Islet of Langerhans (tissue), 1 donor: ENCODE measurements around the gene RTL1.

Source experiments
- FAIRE-seq: peaks from one replicate; lab custom pipeline; 2011; peaks lifted over from hg19 to GRCh38; lab: Jason Lieb, UNC

RTL1 gene

GRCh38 chr14:100898935-100899883 lies 4.3 kb downstream of the RTL1 start:
- FAIRE-seq = no peak

GRCh38 chr14:100898465-100898864 lies 5.1 kb downstream of the RTL1 start:
- FAIRE-seq = no peak

- no peak for FAIRE-seq
Observed at GRCh38 chr14:100896369-100897060, 7.0 kb downstream of the RTL1 start.

GRCh38 chr14:100895411-100895810 lies 8.1 kb downstream of the RTL1 start:
- no peak for FAIRE-seq

- no peak for FAIRE-seq
Observed at GRCh38 chr14:100894416-100894815, 9.1 kb downstream of the RTL1 start.

GRCh38 chr14:100893760-100894159 lies 9.8 kb downstream of the RTL1 start:
- FAIRE-seq = no peak

GRCh38 chr14:100893228-100893601 lies 10.3 kb downstream of the RTL1 start:
- no peak for FAIRE-seq

GRCh38 chr14:100892496-100893227 lies 10.9 kb downstream of the RTL1 start:
- no peak for FAIRE-seq

- no peak for FAIRE-seq
Observed at GRCh38 chr14:100891501-100892445, 11.7 kb downstream of the RTL1 start.

GRCh38 chr14:100891051-100891450 lies 12.5 kb downstream of the RTL1 start:
- no peak for FAIRE-seq

GRCh38 chr14:100890061-100890850 lies 13.3 kb downstream of the RTL1 start:
- no peak for FAIRE-seq

GRCh38 chr14:100889641-100890040 lies 13.9 kb downstream of the RTL1 start:
- no peak for FAIRE-seq

GRCh38 chr14:100888789-100889315 lies 14.7 kb downstream of the RTL1 start:
- peak; percentile 41 for FAIRE-seq

- no peak for FAIRE-seq
Observed at GRCh38 chr14:100887728-100888335, 15.7 kb downstream of the RTL1 start.

GRCh38 chr14:100885617-100886016 lies 17.9 kb downstream of the RTL1 start:
- no peak for FAIRE-seq

- FAIRE-seq = no peak
Observed at GRCh38 chr14:100885196-100885595, 18.3 kb downstream of the RTL1 start.

- no peak for FAIRE-seq
Observed at GRCh38 chr14:100884456-100884855, 19.1 kb downstream of the RTL1 start.

- no peak for FAIRE-seq
Observed at GRCh38 chr14:100883789-100884101, 19.8 kb downstream of the RTL1 start.

- FAIRE-seq = no peak
Observed at GRCh38 chr14:100882991-100883788, 20.3 kb downstream of the RTL1 start.
